WI38 (cell line): ENCODE results near the gene TMEM182.

Source experiments
- H3K4me3 ChIP-seq: 2 replicates; pipeline ENCODE4 v1.5.1; 2011; ENCODE audit warnings: low read depth, mild to moderate bottlenecking, control low read depth, low read length
- CTCF ChIP-seq: IDR thresholded peaks from 2 replicates; pipeline ENCODE4 v1.5.1; 2012; ENCODE audit warnings: low read depth, mild to moderate bottlenecking, control low read depth, low read length

The TMEM182 gene

GRCh38 chr2:102768892-102769291 lies 7.1 kb downstream of the TMEM182 start:
- TF ChIP-seq CTCF: no peak
- H3K4me3 ChIP-seq: no peak overlapping the region

- no peak overlapping the region for H3K4me3 ChIP-seq
- no peak for TF ChIP-seq CTCF
Measured at GRCh38 chr2:102770506-102770905, 8.7 kb downstream of the TMEM182 start.

- TF ChIP-seq CTCF: no peak
- H3K4me3 ChIP-seq: no peak overlapping the region
Measured at GRCh38 chr2:102771114-102771513, 9.3 kb downstream of the TMEM182 start.

- H3K4me3 ChIP-seq: no peak overlapping the region
- TF ChIP-seq CTCF: no peak
Measured at GRCh38 chr2:102772659-102773058, 10.8 kb downstream of the TMEM182 start.

GRCh38 chr2:102773149-102773705 lies 11.4 kb downstream of the TMEM182 start:
- no peak for TF ChIP-seq CTCF
- no peak overlapping the region for H3K4me3 ChIP-seq

GRCh38 chr2:102778260-102778659 lies 16.4 kb downstream of the TMEM182 start:
- TF ChIP-seq CTCF: no peak

GRCh38 chr2:102780467-102780866 lies 18.6 kb downstream of the TMEM182 start:
- TF ChIP-seq CTCF: no peak
- no peak overlapping the region for H3K4me3 ChIP-seq

More at GRCh38 chr2:102778260-102778659, 16.4 kb downstream of the TMEM182 start:
- no peak overlapping the region for H3K4me3 ChIP-seq
